HG03439 (cell line): ENCODE results near the gene ADK.
"Not testable (repeated sequence)": the region's sequence is repeated elsewhere in the genome, so short reads cannot be mapped to it uniquely, and the experiment has no call there.

Experiments
- ATAC-seq: cut with Tn5 transposase; IDR thresholded peaks from one replicate; pipeline ENCODE4 v1.9.1; 2021; ENCODE audit warnings: mild to moderate bottlenecking, moderate library complexity; ENCODE audit not compliant: unreplicated experiment

ADK gene

DNA sequence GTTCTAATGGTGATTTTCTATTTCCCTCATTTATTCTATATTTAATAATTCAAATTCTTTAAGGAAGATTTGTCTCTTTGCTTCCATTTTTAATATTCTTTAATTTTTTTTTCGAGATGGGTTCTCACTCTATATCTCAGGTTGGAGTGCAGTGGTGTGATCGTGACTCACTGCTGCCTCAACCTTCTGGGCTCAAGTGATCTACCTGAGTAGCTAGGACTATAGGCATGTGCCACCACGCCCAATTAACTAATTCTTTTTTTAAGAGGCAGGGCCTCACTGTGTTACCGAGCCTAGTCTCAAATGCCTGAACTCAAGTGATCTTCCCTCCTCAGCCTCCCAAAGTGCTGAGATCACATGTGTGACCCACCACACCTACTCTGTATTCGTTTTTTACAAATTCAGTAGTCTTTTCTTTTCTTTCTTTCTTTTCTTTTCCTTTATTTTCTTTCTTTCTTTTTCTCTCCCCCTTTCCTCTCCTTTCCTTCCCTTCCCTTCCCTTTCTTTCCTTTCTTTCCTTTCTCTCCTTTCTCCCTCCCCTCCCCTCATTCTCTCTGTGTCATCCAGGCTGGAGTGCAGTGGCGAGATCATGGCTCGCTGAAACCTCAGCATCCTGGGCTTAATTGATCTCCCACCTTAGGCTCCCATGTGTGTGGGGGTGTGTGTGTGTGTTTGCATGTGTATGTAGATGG lies 323.1 kb downstream of the ADK start:
- no peak for ATAC-seq

- not testable (repeated sequence) for ATAC-seq
Measured at GRCh38 chr10:74476162-74476706, 325.2 kb downstream of the ADK start.

- ATAC-seq = no peak
Measured at GRCh38 chr10:74480778-74481177, 329.8 kb downstream of the ADK start.

- no peak for ATAC-seq
Measured at GRCh38 chr10:74483356-74483755, 332.3 kb downstream of the ADK start.

DNA sequence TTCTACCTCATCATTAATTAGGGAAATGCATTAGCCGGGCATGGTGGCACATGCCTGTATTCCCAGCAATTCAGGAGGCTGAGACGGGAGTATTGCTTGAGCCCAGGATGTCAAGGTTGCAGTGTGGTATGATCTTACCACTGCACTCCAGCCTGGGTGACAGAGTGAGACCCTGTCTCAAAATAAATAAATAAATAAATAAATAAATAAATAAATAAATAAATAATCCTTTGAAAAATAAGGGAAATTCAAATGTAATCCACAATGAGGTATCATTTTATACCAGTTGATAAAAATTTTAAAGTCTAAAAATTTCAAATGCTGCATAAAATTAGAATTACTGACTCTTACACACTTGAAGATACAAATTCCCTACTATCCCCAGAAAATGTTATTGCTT lies 334.3 kb downstream of the ADK start:
- no peak for ATAC-seq

DNA sequence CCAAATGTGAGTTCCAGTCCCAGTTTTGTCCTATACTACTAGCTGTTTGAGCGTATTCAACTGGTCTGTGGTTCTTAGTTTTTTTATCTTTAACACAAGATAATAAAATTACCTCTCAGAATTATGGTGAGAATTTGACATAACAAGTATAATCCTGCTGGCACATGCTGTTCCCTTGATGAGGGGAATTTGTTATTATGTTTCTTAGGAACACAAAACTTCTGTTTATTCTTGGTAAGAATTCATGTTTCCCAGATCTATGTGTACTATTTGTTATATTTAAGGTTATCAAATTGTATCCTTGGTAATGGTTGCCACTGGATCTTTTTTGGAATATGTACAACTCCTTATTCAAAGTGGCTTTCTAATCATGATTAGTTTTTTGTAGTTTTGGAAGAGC lies 335.6 kb downstream of the ADK start:
- ATAC-seq = no peak

DNA sequence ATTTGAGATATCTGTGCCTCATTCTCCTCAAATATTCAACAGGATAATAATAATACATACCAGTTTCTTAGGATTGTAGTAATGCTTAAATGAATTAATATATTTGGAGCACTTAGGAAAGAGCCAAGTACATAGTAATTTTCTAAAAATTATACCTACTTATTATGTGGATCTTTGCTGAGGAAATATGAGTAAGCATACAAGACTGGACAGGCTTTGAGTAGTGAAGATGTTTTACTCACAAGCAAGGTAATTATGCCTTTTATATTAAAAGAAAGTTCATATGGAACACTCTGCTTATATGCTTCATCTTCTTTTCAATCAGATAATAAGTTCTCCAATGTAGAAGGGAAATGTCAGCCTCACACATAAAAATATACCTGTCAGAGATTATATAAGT lies 337.9 kb downstream of the ADK start:
- no peak for ATAC-seq

GRCh38 chr10:74490551-74490950 lies 339.5 kb downstream of the ADK start:
- no peak for ATAC-seq

- ATAC-seq = no peak
Measured at GRCh38 chr10:74491014-74491413, 340.0 kb downstream of the ADK start.

GRCh38 chr10:74496276-74496675 lies 345.3 kb downstream of the ADK start:
- ATAC-seq = not testable (repeated sequence)

DNA sequence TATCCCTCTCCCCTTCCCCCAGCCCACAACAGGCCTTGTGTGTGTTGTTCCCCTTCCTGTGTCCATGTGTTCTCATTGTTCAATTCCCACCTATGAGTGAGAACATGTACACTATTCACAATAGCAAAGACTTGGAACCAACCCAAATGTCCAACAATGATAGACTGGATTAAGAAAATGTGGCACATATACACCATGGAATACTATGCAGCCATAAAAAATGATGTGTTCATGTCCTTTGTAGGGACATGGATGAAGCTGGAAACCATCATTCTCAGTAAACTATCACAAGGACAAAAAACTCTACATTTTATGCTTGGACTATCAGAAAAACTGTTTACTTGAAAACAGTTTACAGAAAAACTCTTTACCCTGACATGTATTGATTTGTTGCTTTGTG lies 347.6 kb downstream of the ADK start:
- ATAC-seq = not testable (repeated sequence)

DNA sequence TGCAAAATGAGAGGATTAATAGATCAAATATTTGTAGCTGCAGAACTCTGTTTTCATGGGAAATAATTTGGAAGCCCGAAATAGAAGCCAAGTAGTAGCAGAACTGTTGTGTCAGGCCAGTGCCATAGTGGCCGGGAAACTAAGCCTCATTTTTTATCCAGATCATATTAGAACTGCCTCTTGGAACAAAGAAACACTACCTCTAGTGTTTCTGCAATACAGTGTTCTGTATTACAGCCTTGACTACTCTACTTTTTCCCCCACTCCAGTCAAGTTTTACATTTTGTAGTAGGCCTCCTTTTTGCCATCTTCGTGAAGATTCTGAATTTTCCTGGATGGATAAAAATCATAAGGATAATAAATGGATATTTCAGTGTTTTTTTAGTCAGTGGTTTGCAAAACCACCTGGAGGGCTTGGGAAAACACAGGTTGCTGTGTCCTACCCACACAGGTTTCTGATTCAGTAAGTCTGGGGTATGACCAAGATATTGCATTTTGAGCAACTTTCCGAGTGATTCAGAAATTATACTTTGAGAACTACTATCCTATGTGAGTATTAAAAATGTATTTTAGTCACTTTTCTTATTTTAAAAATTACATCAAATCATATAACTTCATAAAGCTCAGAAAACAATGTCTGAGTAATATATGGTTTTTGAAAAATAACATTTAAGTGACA lies 349.1 kb downstream of the ADK start:
- no peak for ATAC-seq

GRCh38 chr10:74500816-74501215 lies 349.8 kb downstream of the ADK start:
- ATAC-seq = no peak

- no peak for ATAC-seq
Measured at GRCh38 chr10:74502963-74503608, 352.1 kb downstream of the ADK start.

DNA sequence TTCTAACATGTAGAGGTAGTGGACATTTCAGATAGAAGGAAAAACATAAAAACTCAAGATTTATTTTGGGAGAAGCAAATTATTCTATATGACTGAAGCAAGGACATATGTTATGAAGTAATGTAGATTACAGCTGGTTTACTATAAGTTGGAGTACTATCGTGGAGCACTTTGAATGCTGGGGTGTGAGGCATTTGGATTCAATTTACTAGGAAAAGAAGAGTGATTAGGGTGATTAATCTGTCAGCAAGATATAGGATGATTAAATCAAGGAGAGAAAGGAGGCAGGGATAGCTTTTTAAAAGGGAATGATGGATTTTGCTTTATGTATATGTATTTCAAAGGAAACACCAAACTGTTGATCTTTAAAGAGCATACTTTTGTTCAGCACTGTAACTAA lies 356.9 kb downstream of the ADK start:
- no peak for ATAC-seq

DNA sequence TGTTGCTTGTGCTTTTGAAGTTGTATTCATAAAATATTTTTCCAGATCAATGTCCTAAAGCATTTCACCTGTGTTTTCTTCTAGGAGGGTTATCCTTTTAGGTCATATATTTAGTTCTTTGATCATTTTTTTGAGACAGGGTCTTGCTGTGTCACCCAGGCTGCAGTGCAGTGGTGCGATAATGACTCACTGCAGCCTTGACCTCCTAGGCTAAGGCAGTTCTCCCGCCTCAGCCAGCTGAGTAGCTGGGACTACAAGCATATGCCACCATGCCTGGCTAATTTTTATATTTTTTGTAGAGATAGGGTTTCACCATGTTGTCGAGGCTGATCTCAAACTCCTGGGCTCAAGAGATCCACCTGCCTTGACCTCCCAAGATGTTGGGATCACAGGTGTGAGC lies 359.6 kb downstream of the ADK start:
- no peak for ATAC-seq

DNA sequence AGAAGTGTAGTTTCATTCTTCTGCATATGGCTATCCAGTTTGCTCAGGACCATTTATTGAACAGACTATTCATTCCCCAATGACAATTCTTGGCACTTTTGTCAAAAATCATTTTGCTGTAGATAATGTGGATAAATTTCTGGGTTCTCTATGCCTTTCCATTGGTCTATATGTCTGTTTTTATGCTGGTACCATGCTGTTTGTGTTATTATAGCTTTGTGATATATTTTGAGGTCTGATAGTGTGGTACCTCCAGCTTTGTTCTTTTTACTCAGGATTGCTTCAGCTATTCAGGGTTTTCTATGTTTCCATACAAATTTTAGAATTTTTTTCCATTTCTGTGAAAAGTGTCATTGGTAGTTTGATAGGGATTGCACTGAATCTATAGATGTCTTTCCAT lies 360.0 kb downstream of the ADK start:
- ATAC-seq = no peak

DNA sequence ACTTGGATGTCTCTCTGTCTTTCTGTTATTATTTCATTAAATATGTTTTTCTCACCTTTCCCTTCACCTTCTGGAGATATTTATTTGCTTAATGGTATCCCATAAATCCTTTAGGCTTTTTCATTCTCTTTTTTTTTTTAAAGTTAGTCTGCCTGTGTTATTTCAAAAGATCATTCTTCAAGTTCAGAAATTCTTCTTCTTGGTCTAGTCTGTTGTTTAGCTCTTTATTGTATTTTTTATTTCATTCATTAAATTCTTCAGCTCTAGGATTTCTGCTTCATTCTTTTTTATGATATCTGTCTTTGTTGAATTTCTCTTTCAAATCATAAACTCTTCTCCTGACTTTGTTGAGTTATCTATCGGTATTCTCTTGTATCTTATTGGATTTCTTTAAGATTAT lies 363.3 kb downstream of the ADK start:
- ATAC-seq = no peak

- no peak for ATAC-seq
Measured at GRCh38 chr10:74518061-74518460, 367.0 kb downstream of the ADK start.

DNA sequence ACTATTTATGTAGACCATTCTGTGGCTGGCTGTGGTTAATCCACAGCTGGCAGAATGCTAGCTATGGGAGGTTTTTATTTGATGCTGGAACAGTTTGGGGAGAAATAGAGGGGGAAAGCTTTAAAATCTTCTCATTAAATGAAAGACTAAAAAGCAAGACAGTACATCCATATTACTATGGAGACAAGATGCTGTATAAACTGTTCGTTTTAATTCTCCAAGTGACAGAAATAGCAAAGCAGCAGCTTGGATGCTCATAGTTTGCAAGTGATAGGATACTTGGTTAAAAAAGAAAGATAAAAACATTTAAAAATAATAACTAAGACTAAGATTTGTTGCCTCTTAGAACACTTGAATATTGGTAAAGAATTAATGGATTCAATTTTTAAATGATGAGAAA lies 370.5 kb downstream of the ADK start:
- ATAC-seq = no peak

DNA sequence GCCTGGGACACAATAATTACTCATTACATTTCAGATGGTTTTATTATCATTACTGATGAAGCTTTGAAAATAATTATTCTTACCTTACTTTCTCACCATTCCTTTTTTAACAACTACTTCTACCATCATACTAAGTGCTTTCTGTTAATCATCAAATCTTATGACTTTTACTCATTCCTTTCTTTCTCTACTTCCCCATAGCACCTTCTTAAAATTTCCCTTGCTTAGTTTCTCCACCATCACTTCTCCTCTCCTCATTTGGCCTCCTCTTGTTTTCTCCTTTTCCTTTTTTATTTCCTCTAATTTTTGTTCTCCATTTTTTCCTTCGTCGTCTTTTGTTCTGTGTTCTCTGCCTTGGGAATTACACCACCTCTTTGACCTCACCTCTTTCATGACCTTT lies 372.2 kb downstream of the ADK start:
- ATAC-seq = no peak

DNA sequence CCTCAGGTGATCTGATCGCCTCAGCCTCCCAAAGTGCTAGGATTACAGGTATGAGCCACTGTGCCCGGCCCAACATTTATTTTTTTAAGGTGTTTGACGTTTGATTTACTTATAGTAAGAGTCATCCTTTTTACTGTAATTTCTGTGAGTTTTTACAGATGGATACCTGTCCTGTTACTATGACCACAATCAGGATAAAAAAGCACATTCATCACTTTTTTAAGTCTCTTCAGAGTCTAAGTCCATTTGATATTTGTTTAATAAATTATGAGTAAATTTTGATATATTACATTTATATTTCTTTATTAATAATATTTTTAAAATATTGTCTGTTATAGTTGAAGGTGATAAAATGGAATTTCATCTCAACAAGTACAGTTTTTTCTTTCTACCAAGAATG lies 374.9 kb downstream of the ADK start:
- ATAC-seq = no peak
